ENCODE measurements around the gene RFX2. TPM values are rescaled to one million over a fixed set of nuclear protein-coding genes. Genes with fewer than 3 reads are reported as not detected.

RFX2 gene
- total RNA-seq, 1 donor from 2014 or later: 4.2 TPM

GRCh38 chr19:5949792-5950305, 160.5 kb downstream of the RFX2 start:
- DNase-seq (ENCODE audit: low read depth): no peak
- TF ChIP-seq CTCF (conservative IDR thresholded peaks at IDR 0.05; ENCODE audit: low read depth, low read length): no peak
- H3K4me3 ChIP-seq (ENCODE audit: low read depth, low read length): no peak overlapping the region

- no peak overlapping the region for H3K4me3 ChIP-seq (ENCODE audit: low read depth, low read length)
- no peak for DNase-seq (ENCODE audit: low read depth)
- no peak for TF ChIP-seq CTCF (conservative IDR thresholded peaks at IDR 0.05; ENCODE audit: low read depth, low read length)
Observed at GRCh38 chr19:5948752-5949564, 161.3 kb downstream of the RFX2 start.

- TF ChIP-seq CTCF (conservative IDR thresholded peaks at IDR 0.05; ENCODE audit: low read depth, low read length): no peak
- DNase-seq (ENCODE audit: low read depth): no peak
- H3K4me3 ChIP-seq (ENCODE audit: low read depth, low read length): no peak overlapping the region
Observed at GRCh38 chr19:5947435-5947834, 162.9 kb downstream of the RFX2 start.

GRCh38 chr19:5943623-5944022, 166.7 kb downstream of the RFX2 start:
- no peak overlapping the region for H3K4me3 ChIP-seq (ENCODE audit: low read depth, low read length)
- DNase-seq (ENCODE audit: low read depth): no peak
- no peak for TF ChIP-seq CTCF (conservative IDR thresholded peaks at IDR 0.05; ENCODE audit: low read depth, low read length)

Other genes with a start within 250 kb of the RFX2 start
- gene FUT5, start 240.0 kb downstream of the RFX2 start, total RNA-seq: not detected in 2 replicates
- gene NDUFA11, start 206.7 kb downstream of the RFX2 start, total RNA-seq: 246 and 384 TPM in 2 replicates
- 0.87 and 2.2 TPM in 2 replicates for gene VMAC, start 205.6 kb downstream of the RFX2 start, total RNA-seq
- gene CAPS, start 196.2 kb downstream of the RFX2 start, total RNA-seq: 4.2 and 10.5 TPM in 2 replicates
- gene RANBP3, start 132.4 kb downstream of the RFX2 start, total RNA-seq: 77.3 and 81.9 TPM in 2 replicates
- not detected in 2 replicates for gene ACSBG2, start 25.2 kb upstream of the RFX2 start, total RNA-seq
- gene MLLT1, start 169.5 kb upstream of the RFX2 start, total RNA-seq: 15.2 and 22.9 TPM in 2 replicates
- gene ACER1, start 223.1 kb upstream of the RFX2 start, total RNA-seq: not detected in 2 replicates